Gastrocnemius medialis (tissue), 4 donors: ENCODE measurements around the gene NUDT13. TPM values are rescaled to one million over a fixed set of nuclear protein-coding genes. Genes with fewer than 3 reads are reported as not detected.

ENCODE experiments used
- ATAC-seq, 2 donors: fragments of 150-250 bp; one replicate each; pipeline ENCODE4 v1.9.1; 2016
- DNase-seq, 2 donors: peaks; one replicate each; pipeline ENCODE4 v3.0.0-alpha.2; 2019
- H3K27ac ChIP-seq, 4 donors: fragments of 200-600 bp; sonication (generic); 1 replicate in 1 of 4; 2 replicates in 3 of 4; pipeline ENCODE4 v1.5.1; 2016 to 2018; ENCODE audit warnings: mild to moderate bottlenecking in 2 of 4, moderate library complexity in 1 of 4
- H3K27me3 ChIP-seq, 3 donors: fragments of 200-600 bp; sonication (generic) in 2 of 3; 1 replicate in 1 of 3; 2 replicates in 2 of 3; pipeline versions ENCODE4 v1.5.1 to v1.6.0; 2016 to 2019; ENCODE audit warnings: mild to moderate bottlenecking in 1 of 3, moderate library complexity in 1 of 3
- H3K36me3 ChIP-seq, 2 donors: fragments of 200-600 bp; sonication (generic) in 1 of 2; one replicate each; pipeline ENCODE4 v1.5.1; 2017 to 2018
- H3K4me1 ChIP-seq, 2 donors: fragments of 200-600 bp; sonication (generic) in 1 of 2; one replicate each; pipeline ENCODE4 v1.5.1; 2016 to 2017; ENCODE audit warnings: mild to moderate bottlenecking in 2 of 2
- H3K4me3 ChIP-seq, 4 donors: fragments of 200-600 bp; sonication (generic) in 3 of 4; 1 replicate in 1 of 4; 2 replicates in 3 of 4; pipeline ENCODE4 v1.5.1; 2016 to 2019; ENCODE audit warnings: mild to moderate bottlenecking in 2 of 4
- H3K9me3 ChIP-seq, 3 donors: fragments of 200-600 bp; sonication (generic) in 2 of 3; 1 replicate in 1 of 3; 2 replicates in 2 of 3; pipeline ENCODE4 v1.5.1; 2016 to 2019
- POLR2A ChIP-seq, 2 donors: fragments of 450-650 bp; IDR thresholded peaks; one replicate each; pipeline ENCODE4 v1.6.1; 2017; ENCODE audit warnings: antibody characterized with exemption in 2 of 2, mild to moderate bottlenecking in 2 of 2, moderate library complexity in 2 of 2
- in situ Hi-C, 4 donors: fragments of 200-750 bp; cut with MboI; loops; one replicate each; pipeline versions ENCODE4 v1.15.0 to v1.8.0; 2017; ENCODE audit warnings: low sequenced_read_pairs in 4 of 4
- intact Hi-C: fragments of 100-400 bp; cut with DNase I; formaldehyde crosslinking; loops from one replicate; pipeline ENCODE4 v1.15.1; 2023; ENCODE audit warnings: low total_unique reads
- total RNA-seq, 4 donors: library from RNA; depleted of rRNA; stranded (reverse); fragments of >200 nt; gene quantifications; one replicate each; pipeline versions ENCODE4 v1.1.0 to v1.2.3, GENCODE V29; 2016
- TF ChIP-seq, protein P1 (sequence below), 5 experiments: fragments of 450-650 bp in 3 of 5; fragments of 200-600 bp in 2 of 5; sonication (generic) in 2 of 5; IDR thresholded peaks in 4 of 5; conservative IDR thresholded peaks in 1 of 5; 1 replicate in 4 of 5; 2 replicates in 1 of 5; pipeline ENCODE4 v1.5.1; 2016 to 2019; ENCODE audit warnings: antibody characterized with exemption in 5 of 5, mild to moderate bottlenecking in 3 of 5, moderate library complexity in 3 of 5

The NUDT13 gene
- total RNA-seq, 4 donors from 2014 or later, result 1.7 to 5.3 (median 2.0) TPM

DNA sequence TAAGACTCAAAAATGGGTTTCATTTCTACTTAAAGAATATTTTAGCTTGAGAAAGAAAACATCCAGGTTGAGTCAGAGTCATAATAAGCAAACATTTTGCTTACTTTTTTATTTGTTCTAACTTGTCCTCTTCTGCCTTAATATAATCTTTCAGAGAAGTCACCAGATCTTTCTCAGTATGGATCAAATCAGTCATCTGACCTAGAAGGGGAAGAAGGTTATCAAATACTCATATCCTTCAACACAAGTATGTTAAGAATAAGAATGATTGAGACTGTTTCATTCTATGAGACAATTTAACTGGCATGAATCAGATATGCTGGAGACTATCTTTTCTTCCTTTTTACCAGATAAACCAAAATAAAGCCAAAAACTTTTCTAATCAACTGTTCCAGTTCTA lies 36.6 kb upstream of the NUDT13 start:
- Histone ChIP-seq H3K9me3 (no peaks in the 10 kb centered on the region), H3K27ac (no peak overlapping the region), H3K27me3 (no peaks in the 10 kb centered on the region), H3K4me1 (peaks cover 19 to 24% of the 10 kb centered on the region in 2 donors), H3K4me3 (no peak overlapping the region), H3K36me3 (peaks cover 0 to 57% of the 10 kb centered on the region in 2 donors)
- intact Hi-C loops (no loop called here), in situ Hi-C loops (loop anchor here in 3 of 4 donors (25.0 kb wide), 2 partner anchors 89 to 711 kb away; partner anchors contain the start of genes DNAJB12 (in 2 of the 3), ECD (in 1 of the 3) and FAM149B1 (in 1 of the 3))
- ATAC-seq, result no peak
- DNase-seq, result no peak
- TF ChIP-seq, protein P1, sequence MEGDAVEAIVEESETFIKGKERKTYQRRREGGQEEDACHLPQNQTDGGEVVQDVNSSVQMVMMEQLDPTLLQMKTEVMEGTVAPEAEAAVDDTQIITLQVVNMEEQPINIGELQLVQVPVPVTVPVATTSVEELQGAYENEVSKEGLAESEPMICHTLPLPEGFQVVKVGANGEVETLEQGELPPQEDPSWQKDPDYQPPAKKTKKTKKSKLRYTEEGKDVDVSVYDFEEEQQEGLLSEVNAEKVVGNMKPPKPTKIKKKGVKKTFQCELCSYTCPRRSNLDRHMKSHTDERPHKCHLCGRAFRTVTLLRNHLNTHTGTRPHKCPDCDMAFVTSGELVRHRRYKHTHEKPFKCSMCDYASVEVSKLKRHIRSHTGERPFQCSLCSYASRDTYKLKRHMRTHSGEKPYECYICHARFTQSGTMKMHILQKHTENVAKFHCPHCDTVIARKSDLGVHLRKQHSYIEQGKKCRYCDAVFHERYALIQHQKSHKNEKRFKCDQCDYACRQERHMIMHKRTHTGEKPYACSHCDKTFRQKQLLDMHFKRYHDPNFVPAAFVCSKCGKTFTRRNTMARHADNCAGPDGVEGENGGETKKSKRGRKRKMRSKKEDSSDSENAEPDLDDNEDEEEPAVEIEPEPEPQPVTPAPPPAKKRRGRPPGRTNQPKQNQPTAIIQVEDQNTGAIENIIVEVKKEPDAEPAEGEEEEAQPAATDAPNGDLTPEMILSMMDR (IDR thresholded peaks at IDR 0.05 in 4 of 5, conservative IDR thresholded peaks at IDR 0.05 in 1 of 5), result no peak
- no peak for TF ChIP-seq POLR2A (IDR thresholded peaks at IDR 0.05)

DNA sequence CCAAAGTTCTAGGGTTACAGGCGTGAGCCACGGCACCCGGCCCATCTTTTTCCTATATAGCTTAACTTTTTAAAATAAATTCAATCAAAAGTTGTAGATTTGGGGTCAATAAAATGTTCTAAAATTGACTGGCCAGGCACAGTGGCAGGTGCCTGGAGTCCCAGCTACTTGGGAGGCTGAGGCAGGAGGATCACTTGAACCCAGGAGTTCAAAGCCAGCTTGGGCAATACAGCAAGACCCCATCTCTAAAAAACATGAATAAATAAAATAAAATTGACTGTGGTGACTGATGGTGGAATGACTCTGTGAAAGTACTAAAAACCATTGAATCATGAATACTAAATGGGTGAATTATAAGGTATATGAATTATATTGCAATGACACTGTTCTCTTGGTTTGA lies 34.4 kb upstream of the NUDT13 start:
- intact Hi-C loops, result no loop called here
- Histone ChIP-seq H3K27ac (peak overlapping the region; percentile 62 to 85 (median 72)), H3K4me3 (no peak overlapping the region)

DNA sequence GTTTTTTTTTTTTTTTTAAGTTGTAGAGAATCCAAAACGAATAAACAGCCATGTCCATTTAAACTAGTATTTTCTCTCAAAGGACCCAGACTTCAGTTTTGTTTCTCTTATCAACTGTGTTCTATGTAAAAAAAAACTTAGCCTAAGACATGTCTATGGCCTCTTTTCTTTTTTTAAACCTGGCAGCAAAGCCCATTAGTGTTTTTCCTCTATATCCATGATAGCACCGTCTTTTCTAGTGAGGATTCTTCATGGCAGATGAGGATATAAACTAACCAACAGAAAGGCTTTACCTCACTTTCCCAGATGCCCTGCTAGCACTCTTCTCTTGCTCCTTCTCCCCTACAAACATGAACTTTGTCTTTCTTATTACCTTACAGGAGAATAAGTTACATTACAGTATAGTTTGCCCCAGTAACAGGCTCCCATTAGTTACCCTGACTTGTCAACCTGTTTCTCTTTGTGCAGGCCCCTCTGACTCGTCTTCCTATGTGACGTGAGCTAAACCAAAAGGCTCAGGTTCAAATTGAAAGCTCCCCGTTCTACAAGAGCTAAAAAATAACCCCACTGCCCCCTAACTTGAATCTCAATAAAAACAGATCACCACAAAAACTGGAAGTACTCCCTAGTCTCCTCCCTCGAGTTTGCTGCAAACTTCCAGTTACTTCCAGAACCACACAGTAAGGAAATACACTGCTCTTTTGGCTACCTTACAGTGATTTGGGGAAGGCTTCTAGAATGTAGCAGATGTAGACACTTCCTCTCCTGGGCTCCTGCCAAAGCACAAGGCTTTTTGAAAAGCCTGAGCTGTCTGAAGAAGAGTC lies 33.7 kb upstream of the NUDT13 start:
- in situ Hi-C loops, result no loop called here
- TF ChIP-seq, protein P1 (IDR thresholded peaks at IDR 0.05 in 4 of 5, conservative IDR thresholded peaks at IDR 0.05 in 1 of 5), result no peak
- TF ChIP-seq POLR2A (IDR thresholded peaks at IDR 0.05), result peak in 1 of 2 donors; percentile 26
- DNase-seq, result peak; percentile 66 to 68

More for the DNA sequence above, 34.4 kb upstream of the NUDT13 start:
- peaks cover 19 to 24% of the 10 kb centered on the region in 2 donors for H3K4me1 ChIP-seq
- no peak for DNase-seq
- no peaks in the 10 kb centered on the region for H3K9me3 ChIP-seq
- no peak for TF ChIP-seq POLR2A (IDR thresholded peaks at IDR 0.05)
- TF ChIP-seq, protein P1 (IDR thresholded peaks at IDR 0.05 in 4 of 5, conservative IDR thresholded peaks at IDR 0.05 in 1 of 5), result no peak
- no peak for ATAC-seq
- peaks cover 0 to 47% of the 10 kb centered on the region in 2 donors for H3K36me3 ChIP-seq
- H3K27me3 ChIP-seq, result no peaks in the 10 kb centered on the region
- in situ Hi-C loops, result no loop called here

DNA sequence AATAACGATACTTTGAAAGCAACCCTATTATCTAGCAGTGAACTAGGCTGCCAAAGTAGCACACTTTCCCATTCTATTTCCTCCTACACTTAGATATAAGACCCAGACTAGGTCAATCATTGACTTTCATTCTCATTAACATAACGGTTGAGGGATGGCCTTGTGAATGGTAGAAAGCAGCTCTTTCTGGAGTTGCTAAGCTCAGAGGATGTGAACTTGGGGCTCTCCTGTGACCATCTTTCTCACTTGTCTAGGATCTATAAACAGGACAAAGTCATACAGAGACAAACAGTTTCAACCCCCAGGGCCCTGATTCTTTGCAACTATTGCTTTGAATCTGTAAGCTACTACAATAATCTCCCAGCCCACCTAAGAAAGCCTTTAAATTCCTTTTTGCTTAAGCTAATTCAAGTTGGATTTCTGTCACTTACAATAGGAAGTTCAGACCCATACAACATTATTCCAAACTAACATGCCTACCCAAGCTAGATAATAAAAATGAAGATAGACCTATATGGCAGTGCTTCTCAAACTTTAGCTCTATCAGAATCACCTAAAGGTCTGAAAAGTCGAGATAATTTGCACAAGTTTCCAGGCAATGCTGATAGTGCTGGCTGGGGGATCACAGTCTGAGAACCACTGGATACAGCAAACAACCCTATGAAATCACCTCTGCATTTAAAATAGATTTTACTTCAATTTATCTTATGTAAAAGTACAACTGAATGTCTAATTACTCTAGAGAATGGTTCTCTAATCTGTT lies 30.3 kb upstream of the NUDT13 start:
- in situ Hi-C loops, result no loop called here
- intact Hi-C loops, result no loop called here
- no peak overlapping the region for H3K4me3 ChIP-seq
- peaks cover 42 to 48% of the 10 kb centered on the region in 2 donors for H3K4me1 ChIP-seq
- H3K27me3 ChIP-seq, result no peaks in the 10 kb centered on the region
- no peaks in the 10 kb centered on the region for H3K9me3 ChIP-seq
- no peak for DNase-seq
- H3K27ac ChIP-seq, result no peak overlapping the region
- ATAC-seq, result no peak
- no peak for TF ChIP-seq POLR2A (IDR thresholded peaks at IDR 0.05)
- TF ChIP-seq, protein P1 (IDR thresholded peaks at IDR 0.05 in 4 of 5, conservative IDR thresholded peaks at IDR 0.05 in 1 of 5), result no peak
- peaks cover 0 to 8% of the 10 kb centered on the region in 2 donors for H3K36me3 ChIP-seq

More for the DNA sequence above, 33.7 kb upstream of the NUDT13 start:
- Histone ChIP-seq H3K27me3 (no peaks in the 10 kb centered on the region), H3K27ac (peak overlapping the region; percentile 62 to 85 (median 72)), H3K4me3 (peak overlapping the region; percentile 12 to 23 (median 16)), H3K9me3 (no peaks in the 10 kb centered on the region), H3K4me1 (peaks cover 19 to 24% of the 10 kb centered on the region in 2 donors), H3K36me3 (peaks cover 0 to 40% of the 10 kb centered on the region in 2 donors)
- intact Hi-C loops, result no loop called here
- ATAC-seq, result peak; percentile 67 to 81
